A375 (cell line): ENCODE measurements around the gene HSPA12B. TPM values are rescaled to one million over a fixed set of nuclear protein-coding genes. Genes with fewer than 3 reads are reported as not detected.

Source experiments
- total RNA-seq: library from RNA; depleted of rRNA; stranded (reverse); fragments of >200 nt; shearing (Covaris generic); gene quantifications from 2 replicates; pipeline ENCODE4 v1.2.3, GENCODE V29; 2014; rRNA removed

The HSPA12B gene, protein sequence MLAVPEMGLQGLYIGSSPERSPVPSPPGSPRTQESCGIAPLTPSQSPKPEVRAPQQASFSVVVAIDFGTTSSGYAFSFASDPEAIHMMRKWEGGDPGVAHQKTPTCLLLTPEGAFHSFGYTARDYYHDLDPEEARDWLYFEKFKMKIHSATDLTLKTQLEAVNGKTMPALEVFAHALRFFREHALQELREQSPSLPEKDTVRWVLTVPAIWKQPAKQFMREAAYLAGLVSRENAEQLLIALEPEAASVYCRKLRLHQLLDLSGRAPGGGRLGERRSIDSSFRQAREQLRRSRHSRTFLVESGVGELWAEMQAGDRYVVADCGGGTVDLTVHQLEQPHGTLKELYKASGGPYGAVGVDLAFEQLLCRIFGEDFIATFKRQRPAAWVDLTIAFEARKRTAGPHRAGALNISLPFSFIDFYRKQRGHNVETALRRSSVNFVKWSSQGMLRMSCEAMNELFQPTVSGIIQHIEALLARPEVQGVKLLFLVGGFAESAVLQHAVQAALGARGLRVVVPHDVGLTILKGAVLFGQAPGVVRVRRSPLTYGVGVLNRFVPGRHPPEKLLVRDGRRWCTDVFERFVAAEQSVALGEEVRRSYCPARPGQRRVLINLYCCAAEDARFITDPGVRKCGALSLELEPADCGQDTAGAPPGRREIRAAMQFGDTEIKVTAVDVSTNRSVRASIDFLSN
- not detected in 2 replicates for total RNA-seq

GRCh38 chr20:3732327-3733118, at the start of gene HSPA12B:
TSS of gene HSPA12B (plus strand) at chr20:3732685. CDS start at chr20:3738675, 5,990 bp downstream.

DNA sequence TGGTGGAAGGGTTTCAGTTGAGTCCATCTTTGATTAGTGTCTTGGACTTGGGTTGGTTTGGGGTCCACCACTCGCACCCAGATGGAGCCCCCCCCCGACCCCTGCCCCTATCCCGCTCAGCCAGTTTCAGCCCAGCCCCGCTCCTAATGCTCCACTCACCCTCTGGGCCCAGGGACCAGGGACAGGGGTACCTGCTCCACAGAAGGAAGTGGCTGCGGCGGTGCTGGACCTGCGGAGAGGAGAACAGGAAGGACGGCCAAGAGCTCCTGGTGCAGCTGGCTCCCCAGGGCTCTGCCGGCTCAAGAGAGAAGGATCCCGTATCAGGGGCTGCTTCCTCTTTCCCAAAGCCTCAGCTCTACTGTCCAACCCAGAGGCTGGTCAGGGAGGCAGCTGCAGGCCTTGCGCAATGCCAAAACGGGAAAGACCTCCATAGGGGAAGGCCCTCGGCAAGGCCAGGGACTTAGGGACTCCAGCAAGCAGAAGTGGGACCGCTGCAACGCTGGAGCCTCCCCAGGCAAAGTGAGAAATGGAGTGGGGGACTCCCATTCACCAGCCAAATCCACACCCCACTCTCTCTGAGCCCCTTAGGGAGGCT, 20.1 kb upstream of the HSPA12B start, which contains the start of gene SIGLEC1:
Gene SIGLEC1, minus strand, starts transcription at position 322 of the 595 bp plus-strand sequence. CDS start 5,472 bp downstream, outside the sequence.

DNA sequence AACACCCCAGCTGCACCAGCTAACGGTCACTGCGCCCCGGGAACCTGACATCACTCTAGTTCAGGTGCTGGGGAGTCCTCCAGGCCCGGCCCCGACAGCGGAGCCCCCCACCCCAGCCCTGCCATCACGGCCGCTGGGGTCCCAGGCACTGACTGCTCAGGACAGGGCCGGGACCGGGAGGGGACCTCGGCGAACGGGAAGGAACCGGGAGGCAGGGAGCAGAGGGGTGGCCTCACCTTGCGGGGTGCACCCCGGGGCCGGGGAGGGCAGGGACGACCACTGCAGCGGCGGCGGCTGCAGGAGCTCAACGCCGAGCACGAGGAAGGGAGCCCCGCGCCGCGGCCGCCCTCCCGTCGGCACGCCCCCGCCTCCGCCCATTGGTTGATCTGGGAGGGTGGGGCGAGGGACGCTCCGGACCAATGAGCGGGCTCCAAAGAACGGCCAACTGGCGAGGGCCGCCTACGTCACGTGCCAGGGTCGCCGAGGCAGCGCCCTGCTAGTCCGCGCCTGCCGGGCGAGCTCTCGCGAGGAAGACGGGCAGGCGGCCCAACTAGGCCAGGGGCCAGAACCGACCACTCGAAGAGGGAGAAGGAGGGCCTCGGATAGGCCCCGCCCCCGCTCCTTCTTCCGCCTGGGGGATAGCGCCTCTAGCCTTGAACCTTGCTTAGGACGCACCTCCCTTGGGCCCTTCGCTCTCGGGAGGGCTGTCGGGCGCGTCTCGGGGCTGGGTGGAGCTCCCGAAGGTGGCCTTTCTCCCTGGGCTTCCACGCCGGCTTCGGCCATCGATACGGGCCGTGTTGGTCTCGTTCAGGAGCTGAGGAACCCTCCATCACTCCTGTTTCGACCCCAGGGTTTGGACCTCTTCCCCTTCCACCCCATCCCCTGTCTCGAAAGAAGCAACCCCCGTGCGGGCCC, 35.2 kb downstream of the HSPA12B start, which contains the start of gene ADISSP:
Gene ADISSP, minus strand, starts transcription at position 327 of the 915 bp plus-strand sequence. CDS start 7,653 bp downstream, outside the sequence.

DNA sequence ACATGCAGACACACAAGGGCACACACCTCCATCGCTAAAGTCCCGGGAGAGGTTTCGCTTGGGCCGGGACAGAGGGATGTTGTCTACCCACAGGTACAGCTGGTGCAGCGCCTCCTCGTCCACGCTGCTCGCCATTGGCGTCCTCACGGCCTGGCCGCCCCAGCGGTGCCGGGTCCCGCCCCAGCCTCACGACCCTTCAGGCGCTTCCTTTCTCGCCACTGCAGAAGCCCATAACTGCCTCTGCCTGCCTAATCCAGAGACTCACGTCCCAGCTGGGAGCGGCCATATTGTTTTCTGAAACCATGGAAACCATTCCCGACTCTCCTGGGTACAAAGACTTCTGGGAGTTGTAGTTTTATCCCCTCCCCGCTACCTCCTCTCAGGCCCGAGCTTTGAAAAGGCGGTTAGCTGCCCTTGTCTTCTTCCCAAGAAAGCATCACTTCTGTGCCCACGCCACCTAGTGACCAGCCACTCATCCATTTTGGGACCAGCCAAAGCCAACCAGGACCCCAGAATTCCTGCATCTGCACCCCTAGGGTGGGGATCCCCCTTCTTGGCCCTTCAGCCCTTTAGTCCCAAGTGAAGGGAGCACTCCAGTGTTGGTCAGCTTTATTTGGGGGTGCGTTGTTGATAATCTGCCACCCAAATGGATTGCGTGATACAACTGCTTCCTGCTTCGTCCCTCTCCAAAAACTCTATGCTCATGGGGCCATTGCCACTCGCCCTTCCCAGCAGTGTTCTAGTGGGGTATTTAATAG, 48.8 kb downstream of the HSPA12B start, which contains the start of gene SPEF1:
Gene SPEF1, minus strand, starts transcription at position 296 of the 758 bp plus-strand sequence. Its CDS starts 161 bp downstream, at position 135.

DNA sequence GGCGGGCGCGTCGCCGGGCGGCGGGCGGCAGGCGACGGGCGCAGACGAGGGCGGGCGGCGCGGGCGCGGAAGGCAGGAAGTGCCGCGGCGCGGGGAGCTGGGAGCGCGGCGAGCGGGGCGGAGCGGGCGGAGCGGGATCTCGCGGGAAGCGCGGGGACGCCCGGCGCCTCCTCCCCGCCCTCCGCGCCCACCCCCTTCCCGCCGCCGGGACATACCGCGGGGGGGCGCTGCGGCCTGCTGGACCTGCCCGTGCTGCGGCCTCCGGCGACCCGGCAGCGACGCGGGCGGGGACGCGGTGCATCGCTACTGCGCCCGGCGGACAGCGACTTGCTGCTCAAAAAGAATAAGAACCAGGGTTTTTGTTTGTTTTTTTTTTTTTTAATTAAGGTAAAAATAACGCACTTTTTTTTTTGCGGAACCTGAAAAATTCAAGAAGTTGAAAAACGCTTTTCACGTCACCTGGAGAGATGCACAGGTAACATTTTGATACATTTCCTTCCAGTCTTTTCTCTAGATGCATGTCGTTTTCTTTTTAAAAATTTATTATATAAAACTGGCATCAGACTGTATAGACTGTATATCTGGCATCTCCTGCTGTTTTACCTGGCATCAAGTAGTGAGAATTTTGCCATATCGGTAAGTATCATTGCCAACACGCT, 54.3 kb downstream of the HSPA12B start, which contains the start of gene CENPB:
Gene CENPB, minus strand, starts transcription at position 76 of the 659 bp plus-strand sequence. CDS start 257 bp downstream, outside the sequence.

DNA sequence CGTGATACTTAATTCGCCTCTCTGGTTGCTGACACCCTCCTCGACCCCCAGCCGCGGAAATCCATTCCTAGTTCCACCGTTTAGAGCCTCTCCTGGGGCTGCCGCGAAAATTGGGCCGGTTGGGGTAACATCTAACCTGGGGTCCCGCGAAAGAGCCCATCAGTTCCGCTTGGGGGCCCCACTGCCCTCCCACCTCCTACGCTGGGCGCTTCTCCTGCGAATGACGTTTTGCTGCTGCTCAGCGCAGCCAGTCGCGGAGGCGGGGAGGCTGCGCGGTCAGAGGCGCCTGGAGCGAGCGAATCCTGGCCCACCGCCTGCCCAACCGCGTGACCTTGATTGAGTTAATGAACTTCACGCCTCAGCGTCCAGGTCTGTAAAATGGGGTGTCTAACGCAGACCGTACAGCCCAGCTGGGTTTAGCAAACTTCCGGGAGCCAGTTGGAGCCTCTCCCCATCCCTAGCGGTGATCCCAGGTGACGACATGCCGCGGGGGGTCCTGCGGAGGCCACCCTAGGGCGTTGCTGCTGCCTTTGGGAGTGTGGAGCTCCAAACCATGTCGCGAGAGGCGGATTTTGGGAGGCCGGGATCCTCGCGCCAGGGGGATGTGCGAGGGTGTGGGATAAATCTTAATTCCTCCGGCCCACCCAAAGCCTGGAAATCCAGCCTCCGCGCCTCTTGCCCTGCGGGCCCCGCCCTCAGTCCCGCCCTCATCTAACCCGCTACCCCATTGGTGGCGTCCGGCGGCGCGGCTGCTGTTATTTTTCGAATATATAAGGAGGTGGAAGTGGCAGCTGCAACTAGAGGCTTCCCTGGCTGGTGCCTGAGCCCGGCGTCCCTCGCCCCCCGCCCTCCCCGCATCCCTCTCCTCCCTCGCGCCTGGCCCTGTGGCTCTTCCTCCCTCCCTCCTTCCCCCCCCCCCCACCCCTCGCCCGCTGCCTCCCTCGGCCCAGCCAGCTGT, 63.3 kb downstream of the HSPA12B start, which contains the start of gene CDC25B:
Gene CDC25B, plus strand, starts transcription at position 800 of the 958 bp plus-strand sequence. CDS start 222 bp downstream, outside the sequence.

Other genes starting within 250 kb of the HSPA12B start
- gene GFRA4, start 69.3 kb upstream of the HSPA12B start, total RNA-seq: not detected in 2 replicates
- gene ADAM33, start 50.7 kb upstream of the HSPA12B start, total RNA-seq: not detected in 2 replicates
- not detected in 2 replicates for gene SIGLEC1, start 20.1 kb upstream of the HSPA12B start, total RNA-seq
- 50.1 and 55.5 TPM in 2 replicates for gene ADISSP, start 35.1 kb downstream of the HSPA12B start, total RNA-seq
- 1.0 and 1.2 TPM in 2 replicates for gene SPEF1, start 48.8 kb downstream of the HSPA12B start, total RNA-seq
- gene CENPB, start 54.1 kb downstream of the HSPA12B start, total RNA-seq: 115 and 125 TPM in 2 replicates
- 94.8 and 107 TPM in 2 replicates for gene CDC25B, start 63.6 kb downstream of the HSPA12B start, total RNA-seq
- 19.5 and 26.4 TPM in 2 replicates for gene AP5S1, start 87.9 kb downstream of the HSPA12B start, total RNA-seq
- gene MAVS, start 114.1 kb downstream of the HSPA12B start, total RNA-seq: 21.0 and 21.7 TPM in 2 replicates
- gene PANK2, start 156.7 kb downstream of the HSPA12B start, total RNA-seq: 55.6 and 61.8 TPM in 2 replicates